ENCODE data around the gene PRDM11.
A peak's percentile ranks its signal among the peaks of the same experiment; 100 is the strongest.

PRDM11 gene

DNA sequence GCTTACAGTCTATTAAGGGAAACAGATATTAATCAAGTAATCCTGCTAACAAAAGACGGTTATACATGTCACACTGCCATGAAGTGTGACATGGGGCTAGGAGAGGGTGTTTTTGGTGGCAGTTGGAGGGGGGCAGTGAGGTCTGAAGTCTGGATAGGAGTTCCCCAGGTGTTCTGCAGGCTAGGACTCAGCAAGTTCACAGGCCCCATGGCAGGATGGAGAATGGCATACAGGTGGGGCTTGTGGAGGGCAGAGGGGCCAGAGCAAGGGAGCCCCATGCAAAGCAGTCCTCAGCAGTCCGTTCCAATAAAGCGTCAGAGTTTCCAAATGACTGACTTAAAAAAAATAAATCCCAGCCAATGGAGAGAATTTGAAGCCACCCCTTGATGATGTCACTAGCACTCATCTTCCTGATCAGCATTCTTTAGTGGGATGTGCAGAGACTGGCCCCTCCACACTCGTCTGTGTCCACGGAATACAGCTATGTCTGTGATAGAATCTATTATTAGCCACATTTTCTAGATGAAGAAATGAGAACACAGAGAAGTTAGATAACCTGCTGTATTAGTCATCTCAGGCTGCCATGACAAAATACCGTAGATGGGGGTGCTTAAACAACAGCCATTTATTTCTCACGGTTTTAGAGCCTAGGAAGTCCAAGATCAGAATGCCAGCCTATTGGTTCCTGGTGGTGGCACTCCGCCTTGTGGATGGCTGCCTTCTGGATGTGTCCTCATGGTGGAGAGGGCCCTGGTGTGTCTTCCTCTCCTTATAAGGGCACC lies 32.6 kb downstream of the PRDM11 start:
- DNase-seq, result no peak

DNA sequence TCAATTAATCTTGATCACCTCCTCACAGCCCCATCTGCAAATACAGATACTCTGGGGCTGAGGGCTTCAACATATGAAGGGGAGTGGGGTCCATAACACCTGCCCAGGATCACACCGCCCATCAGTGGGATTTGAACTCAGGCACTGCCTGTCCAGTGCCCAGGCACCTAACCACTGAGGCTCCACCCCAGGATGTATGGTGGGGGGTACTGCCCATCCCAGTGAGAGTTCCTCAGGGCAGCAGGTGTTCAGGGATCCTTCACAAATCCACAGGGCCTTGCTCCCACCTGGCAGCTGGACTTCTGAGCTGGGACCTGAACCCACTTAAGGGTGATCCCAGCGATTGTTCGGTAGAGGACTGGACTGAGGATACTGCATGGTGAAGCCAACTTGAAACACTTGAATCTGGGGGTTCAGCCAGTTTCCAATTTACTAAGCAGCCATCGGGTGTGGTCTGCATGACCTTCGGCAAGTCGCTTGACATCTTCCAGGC lies 33.3 kb downstream of the PRDM11 start:
- DNase-seq, result no peak

DNA sequence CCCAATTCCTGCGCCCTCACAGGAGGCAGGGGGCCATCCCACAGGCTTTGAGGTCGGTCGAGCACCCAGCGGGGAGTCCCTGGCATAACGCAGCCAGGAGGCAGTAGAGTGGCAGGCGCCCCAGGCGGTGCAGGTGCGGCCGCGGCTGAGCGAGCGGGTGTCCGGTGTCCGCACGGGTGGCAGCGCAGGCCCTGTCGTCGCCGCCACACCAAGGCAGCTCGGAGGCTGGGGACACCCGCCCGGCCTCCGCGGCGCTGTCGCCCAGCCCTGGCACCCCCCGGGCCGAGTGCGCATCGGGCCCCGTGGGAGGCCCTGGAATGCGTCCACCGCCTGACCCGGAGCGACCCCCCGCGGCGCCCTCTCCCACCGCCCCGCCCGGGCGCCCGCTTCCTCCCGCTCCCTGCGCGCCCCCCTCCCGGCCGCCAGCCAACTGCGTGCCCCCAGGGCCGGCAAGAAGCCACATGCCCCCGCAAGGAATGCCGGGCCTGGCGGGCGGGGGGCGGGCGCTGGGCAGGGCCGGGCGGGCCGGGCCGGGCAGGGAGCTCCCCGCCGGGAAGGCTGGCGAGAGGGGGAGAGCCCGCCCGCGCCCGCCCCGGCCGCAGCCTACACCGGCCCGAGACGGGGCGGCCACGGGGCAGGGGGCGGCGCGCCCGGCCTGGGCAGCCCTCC lies 33.9 kb downstream of the PRDM11 start:
- peak; percentile 65 for DNase-seq

DNA sequence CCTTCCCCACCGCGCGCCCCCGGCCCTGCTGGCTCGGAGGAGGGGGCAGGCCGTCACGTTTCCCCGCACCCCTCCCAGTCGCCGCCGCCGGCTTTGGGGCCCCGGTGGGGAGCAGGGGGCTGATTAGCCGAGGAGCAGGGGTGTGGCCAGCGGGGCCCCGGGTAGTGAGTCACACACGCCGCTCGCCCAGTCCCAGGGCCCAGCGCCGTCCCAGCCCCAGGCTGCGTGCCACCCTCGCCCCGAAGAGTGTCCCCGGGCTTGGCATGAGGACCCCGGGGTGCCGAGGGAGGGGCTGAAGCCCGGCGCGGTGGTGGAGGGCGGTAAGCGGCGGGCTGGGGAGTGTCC lies 34.4 kb downstream of the PRDM11 start:
- DNase-seq, result peak; percentile 73

DNA sequence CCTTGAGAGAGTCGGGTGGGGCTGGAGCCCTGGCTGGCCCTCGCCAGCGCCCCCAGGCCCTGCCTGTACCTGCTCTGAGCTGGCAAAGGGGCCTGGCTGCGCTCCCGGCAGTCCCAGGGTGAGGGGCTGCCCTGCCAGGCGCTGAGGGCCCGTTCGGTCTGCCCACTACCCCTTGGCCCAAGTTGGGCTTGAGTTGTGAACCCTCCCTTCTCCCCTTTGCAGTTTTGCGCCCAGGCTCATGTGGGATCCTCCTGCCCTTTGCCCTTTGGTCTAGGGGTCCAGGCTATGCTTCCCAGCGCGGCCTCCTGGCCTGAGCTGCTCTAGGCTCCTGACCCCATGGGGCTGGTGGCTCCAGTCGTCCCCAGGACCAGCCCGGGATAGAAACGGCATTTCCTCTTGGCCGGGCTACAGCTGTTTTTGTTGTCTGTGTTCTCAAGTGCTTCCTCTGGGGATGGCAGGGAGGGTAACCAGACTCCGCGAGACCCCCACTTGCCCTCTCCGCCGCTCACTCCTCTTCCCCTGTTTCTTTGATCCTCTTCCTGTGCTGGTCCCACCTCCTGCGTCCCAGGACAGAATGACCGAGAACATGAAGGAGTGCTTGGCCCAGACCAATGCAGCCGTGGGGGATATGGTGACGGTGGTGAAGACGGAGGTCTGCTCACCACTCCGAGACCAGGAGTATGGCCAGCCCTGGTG lies 34.9 kb downstream of the PRDM11 start:
- DNase-seq, result peak; percentile 48

DNA sequence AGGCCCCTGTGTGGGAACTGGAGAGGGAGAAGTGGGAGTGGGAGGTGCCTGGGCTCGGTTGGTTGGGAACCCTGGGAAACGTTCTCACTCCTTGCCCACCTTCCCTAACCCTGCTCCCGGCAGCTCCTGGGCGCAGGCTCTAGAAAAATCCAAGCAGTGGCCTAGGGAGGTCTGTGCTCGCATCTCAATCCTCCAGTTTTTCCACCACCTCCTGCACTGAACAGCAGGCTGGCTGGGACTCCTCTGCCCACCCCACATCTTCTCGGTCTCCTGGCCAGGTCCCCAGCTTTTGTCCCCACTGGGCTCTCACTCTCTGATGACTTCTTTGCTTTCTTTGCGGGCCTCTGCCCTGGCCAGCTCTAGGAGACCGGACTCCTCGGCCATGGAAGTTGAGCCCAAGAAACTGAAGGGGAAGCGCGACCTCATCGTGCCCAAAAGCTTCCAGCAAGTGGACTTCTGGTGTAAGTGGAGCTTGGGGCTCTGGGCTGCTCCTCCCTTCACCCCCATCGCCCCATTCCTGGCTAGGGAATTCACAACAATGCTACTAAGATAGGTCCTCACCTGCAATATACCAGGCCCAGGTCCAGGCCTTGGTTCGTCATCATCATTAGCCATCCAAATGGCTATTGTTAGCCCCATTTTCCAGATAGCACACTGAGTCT lies 35.6 kb downstream of the PRDM11 start:
- no peak for DNase-seq

DNA sequence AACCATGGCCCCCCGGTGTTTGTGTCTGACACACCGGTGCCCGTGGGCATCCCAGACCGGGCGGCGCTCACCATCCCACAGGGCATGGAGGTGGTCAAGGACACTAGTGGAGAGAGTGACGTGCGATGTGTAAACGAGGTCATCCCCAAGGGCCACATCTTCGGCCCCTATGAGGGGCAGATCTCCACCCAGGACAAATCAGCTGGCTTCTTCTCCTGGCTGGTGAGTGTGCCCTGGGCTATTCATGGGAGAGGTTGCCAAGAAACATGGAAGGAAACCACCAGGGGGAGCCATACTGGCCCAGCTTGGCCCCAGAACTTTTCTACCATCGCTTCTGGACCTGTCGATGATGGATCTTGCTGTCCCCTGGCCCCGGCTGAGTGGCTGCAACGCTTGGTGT lies 36.5 kb downstream of the PRDM11 start:
- DNase-seq, result no peak

DNA sequence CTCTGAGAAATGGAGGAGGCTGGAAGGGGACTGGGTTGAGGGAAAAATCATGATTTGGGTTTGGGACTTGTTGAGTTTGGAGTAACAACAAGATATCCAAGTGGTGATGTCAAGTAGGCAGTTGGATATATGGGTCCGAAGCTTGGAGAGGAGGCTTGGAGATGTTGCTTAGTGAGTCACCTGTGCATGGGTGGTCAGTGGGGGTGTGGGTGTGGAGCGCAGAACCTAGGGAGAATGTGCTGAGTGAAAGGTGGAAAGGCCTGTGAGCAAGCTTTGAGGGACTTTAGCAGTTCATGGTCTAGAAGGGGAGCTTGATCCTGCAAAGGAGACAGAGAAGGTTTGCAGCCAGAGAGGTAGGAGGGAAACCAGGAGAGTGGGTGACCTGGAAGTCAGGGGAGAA lies 38.2 kb downstream of the PRDM11 start:
- DNase-seq, result no peak

DNA sequence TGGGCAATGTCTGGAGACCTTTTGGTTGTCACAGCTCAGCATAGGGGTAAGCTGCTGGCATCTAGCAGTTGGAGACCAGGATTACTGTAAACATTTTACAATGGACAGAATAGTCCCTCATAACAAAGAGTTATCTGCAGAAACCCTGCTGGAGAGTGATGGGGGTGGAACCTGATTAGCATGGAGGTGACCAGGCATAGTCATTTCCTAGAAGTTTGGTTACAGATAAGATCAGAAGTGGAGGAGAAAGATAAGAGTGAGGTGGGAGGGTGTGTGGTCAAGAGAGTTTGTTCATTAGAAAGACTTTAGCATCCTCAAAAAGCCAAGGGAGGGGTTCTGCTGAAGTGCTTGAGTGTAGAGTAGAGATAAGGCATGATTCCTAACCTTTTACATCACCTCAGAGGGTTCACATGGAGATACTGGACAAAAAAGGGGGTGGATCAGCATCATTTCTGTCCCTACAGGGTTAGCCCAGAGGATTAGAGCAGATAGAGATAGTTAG lies 38.8 kb downstream of the PRDM11 start:
- no peak for DNase-seq

DNA sequence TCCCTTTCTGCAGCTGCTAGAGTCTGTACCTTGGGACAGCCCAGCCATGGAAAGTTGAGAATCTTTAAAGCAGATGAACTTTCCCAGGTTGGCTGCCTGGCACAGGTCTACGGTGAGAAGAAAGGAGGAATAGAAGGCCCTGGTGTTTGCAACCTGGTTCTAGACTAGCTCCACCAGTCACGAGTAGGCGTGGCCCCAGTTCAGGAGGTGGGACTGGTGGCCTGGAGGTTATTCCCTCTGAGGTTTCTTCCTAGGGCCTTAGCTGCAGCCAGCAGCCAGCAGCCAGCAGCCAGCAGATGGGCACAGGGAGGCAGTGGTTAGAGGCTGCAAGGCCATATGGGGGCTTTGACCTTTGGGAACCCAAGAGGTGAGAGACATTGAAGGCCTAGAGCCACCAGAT lies 40.9 kb downstream of the PRDM11 start:
- no peak for DNase-seq

DNA sequence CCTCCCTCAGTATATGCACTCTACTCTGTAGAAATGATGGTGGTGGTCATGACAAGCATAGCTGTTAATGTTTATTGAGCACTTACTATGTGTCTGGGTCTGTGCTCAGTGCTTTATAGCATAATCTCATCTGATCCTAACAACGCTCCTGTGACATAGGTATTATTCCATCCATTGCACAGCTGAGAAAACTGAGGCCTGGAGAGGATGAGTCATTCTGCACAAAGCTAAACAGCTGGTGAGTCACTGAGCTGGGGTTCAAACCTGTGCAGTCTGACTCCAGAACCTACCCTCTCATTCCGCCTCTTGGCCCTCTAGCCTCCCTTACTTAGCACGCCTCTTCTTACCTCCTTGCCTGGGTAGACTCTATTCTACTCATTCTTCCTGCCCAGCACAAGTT lies 41.7 kb downstream of the PRDM11 start:
- no peak for DNase-seq

DNA sequence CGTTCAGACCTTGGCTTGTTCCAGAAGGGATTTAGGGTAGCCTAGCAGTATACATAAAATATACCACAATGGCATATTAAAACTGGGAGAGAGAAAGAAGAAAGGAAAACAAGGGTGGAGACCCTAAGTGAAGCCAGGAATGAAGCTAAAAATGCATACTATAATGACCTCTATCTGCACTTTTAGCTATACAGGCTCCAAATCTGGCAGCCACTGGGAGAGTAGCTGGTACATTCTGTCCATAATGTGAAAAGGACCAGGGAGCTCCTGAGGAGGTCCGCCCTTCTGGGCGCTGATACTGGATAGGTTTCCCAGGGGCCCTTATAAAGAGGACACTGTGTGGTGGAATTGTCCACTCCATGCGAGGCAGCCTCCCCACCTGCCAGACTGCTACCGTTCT lies 42.8 kb downstream of the PRDM11 start:
- DNase-seq, result no peak

DNA sequence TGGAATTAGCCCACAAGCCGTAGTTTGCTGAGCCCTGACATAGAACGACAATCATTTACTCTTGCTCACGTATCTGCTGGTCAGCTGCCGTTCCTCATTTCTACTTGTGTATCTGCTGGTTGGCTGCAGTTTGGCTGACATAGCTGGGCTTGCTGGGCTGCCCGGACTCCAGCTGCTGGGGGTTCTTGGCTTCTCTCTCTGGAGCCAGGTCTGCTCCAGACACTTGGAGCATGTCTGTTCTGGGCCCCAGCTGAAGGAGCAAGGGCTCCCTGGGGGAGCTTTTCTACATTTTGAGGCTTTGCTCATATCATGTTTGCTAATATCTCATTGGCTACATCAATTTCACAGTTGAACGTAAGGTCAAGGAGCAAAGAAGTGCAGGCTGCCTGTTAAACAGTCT lies 47.3 kb downstream of the PRDM11 start:
- no peak for DNase-seq

DNA sequence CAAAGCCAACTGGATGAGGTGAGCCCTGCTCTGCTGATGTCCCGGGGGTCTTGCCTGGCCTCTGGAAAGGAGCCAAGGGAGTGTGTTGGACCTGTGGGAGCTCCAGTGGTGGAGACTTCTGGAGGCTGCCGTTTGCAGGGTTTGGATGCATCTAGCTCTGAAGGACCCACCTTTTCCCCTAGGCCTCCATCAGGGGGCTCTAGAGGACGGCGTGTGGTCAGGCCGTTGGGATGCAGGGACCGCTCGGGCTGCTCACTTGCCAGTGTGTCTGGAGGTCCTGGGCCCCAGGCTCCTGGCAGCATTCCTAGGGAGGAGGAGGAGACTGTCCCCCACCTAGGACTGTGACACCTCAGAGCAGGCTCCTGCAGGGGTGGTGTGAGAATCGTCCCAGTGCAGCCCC lies 58.3 kb downstream of the PRDM11 start:
- no peak for DNase-seq

DNA sequence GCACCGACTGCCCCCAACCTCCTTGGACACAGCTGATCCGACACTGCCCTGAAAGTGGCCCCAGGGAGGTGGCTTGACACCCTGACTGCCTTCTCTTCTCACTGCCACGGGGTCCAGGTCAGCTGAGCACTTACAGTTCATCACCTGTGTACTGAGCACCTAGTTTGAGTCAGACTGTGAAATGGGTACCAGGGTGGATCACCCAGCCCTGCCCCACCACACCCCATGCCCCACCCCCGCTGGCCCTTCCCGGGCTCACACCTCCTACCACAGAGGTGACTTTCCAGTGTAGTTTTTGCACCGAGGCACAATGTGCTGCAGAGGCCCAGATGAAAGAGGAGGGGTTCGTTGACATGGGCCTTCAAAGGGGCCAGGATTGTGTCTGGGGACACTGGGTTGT lies 59.5 kb downstream of the PRDM11 start:
- DNase-seq, result no peak

DNA sequence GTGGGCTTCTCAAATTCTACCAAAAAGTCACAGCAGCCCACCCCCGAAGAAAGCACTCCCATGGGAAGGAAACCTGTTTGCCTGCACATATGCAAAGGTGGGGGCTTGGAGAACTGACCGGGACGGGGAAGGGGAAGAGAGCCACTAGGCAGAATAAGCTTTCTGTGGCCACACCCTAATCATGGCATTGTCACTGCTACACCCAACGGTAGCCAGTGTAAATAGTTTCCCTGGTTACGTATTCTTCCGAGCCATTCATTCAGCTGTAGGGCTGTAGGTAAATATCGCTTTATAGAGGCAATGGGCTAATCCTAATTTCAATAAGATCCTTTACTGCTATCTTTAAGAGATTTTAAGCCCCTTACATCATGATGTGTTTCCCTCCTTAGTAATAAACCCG lies 61.7 kb downstream of the PRDM11 start:
- DNase-seq, result no peak

DNA sequence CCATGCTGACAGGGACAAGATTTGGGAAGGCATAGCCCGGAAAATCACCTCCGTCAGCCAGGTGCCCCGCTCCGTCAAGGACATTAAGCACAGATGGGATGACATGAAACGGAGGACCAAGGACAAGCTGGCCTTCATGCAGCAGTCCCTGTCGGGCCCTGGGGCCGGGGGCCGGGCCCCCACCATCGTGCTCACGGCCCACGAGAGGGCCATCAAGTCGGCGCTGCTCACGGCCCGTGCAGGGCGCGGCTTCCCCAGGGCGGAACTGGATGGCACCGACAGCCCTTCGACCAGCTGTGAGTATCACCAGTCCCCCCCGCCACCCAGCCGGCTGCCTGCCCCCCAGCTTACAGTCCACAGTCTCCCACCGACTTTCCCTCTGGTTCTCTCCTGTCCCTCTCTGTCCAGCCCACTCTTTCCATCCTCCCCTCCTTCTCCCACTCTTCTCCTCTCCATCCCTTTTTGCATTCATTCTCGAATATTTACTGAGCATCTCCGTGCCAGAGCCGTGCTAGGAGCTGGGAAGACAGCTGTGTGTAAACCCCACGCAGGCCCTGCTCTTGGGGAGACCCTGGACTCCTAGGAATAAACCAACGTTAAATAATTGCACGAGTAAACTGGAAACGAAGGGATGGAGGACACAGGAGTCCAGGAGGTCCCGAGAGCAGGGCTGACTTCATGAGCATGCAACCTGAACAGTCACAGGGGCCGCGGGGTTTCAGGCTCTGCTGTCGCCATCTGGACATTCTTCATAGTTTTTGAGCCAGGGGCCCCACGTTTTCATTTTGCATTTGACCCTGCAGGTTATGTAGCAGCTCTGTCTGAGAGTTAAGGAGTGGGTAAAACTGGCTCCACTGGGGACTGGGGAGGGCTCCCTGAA lies 62.8 kb downstream of the PRDM11 start:
- no peak for DNase-seq

DNA sequence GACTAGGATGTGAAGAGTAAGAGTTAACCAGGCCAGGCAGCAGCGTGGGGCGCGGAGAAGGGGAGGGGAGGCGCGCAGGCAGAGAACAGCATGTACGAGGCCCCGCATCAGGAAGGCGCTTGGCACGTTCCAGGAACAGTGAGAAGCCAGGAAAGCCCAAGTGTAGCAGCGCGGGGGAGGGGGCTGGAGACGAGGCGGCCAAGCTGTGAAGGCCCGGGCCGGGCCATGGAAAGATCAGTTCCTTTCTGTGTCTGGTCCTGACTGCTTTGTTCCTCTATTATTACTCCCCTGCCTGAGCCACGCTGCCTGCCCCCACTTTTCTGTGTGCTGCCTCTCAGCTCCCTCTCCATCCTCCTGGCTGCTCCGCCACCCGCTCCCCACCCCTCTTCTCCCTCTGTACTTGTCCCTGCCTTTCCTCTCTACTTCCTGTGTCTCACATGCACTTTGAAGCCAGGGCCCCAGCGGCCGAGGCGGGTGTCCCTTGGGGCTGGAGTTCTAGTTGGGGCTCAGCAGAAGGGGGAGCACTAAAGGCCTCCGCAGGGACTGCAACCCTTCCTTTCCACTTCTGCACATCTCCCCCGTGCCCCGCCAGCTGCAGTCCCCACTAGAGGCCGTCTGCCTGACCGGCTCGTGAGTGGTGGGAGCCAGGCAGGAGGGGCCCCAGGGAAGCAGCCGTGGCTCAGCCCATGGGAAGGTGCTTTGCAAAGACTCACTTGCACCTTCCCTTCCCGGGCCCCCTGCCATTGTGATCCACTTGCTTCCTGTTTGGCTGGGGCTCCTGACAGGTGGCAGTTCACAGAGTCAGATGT lies 63.7 kb downstream of the PRDM11 start:
- DNase-seq, result peak; percentile 90

DNA sequence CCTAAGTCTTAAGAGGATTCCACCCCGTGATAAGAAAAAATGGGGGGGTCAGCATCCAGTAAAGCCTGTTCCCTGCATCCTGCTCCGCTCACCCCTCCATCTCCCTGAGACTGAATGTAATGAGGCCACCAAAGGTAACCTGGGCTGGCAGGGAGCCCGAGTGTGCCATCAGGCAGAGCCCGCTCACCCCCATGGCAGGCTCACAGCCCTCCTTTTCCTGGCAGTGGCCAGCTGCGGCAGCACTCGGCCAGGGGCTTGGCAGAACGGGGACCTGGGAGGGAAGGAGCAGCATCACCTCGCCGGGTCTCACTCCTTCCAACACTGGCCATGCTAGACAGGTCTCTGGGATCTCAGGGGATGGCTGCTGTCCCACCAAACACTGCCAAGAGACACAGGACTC lies 64.4 kb downstream of the PRDM11 start:
- DNase-seq, result no peak

DNA sequence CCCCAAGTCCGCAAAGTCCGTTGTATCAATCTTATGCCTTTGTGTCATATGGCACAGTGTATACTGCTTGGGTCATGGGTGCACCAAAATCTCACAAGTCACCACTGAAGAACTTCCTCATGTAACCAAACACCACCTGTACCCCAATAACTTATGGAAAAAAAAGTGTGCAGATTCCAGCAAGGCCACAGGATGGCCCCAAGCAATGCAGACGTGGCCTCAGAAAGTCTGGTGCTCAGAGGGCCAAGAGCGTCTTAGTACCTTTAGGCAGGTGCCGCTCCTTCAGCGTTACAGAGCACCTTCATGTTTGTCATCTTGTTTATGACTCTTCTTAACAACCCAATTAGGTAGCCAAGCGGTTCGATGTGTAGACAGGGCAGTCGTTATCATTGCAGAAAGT lies 65.3 kb downstream of the PRDM11 start:
- DNase-seq, result no peak

DNA sequence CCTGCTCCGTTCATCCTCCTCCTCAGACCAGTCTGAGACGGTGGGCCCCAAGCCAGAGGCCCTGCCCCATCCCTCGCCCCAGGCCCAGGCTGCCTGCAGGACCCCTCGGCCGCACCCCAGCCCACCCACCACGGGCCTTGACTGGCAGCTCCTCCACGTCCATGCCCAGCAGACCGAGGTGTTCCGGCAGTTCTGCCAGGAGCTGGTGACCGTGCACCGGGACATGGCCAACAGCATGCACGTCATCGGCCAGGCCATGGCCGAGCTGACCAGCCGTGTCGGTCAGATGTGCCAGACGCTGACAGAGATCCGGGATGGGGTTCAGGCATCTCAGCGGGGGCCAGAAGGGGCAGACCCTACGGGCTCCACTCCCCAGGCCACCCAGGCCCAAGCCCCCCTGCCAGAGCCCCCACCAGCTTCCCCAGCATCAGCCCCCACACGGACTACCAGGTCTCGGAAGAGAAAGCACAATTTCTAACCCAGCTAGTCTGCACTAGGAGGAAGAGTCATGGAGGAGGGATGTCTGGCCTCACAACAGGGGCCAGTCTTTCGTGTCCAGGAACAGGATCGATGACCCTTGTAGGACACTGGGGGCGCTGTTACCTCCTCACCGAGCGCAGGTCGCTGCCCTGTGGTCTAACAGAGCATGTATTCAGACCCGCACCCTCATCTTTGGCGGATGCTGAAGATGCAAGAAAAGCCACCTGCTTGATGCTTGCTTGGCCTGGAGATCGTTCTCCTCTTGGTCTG lies 66.3 kb downstream of the PRDM11 start:
- no peak for DNase-seq

Measured in retina (tissue), 1 donor.